Upper lobe of left lung (tissue), 4 donors: ENCODE measurements around the gene XKR7.

Experiments
- POLR2A ChIP-seq, 4 donors: fragments of 450-650 bp; IDR thresholded peaks; one replicate each; pipeline ENCODE4 v1.5.1; 2016 to 2017; ENCODE audit warnings: antibody characterized with exemption in 4 of 4, mild to moderate bottlenecking in 2 of 4
- POLR2AphosphoS5 ChIP-seq, 2 donors: sonication (generic); formaldehyde crosslinking; IDR thresholded peaks; one replicate each; pipeline ENCODE4 v1.5.1; 2017; ENCODE audit warnings: antibody characterized with exemption in 2 of 2

- TF ChIP-seq POLR2A (IDR thresholded peaks at IDR 0.05) (no peak), POLR2AphosphoS5 (IDR thresholded peaks at IDR 0.05) (no peak)
These were observed 7.1 kb downstream of the XKR7 start for GRCh38 chr20:31974951-31975487.
